ENCODE measurements around the gene ANO3.

- TF ChIP-seq TAF1 (IDR thresholded peaks at IDR 0.05; ENCODE audit: borderline replicate concordance, low read depth, low read length), result no peak
- TF ChIP-seq POLR2AphosphoS5 (IDR thresholded peaks at IDR 0.05; ENCODE audit: low read depth, low read length), result no peak
Observed at GRCh38 chr11:26519469-26519868, 187.5 kb downstream of the ANO3 start.

All from GM12892 (cell line).